Ectodermal cell (in vitro differentiated cells): ENCODE results near the gene BLVRB.
A peak's percentile ranks its signal among the peaks of the same experiment; 100 is the strongest.

Experiments
- H3K27ac ChIP-seq: 2 replicates; pipeline ENCODE4 v1.7.0; 2013; ENCODE audit warnings: mild to moderate bottlenecking, low read depth, low read length; ENCODE audit not compliant: insufficient read depth, poor library complexity, severe bottlenecking
- H3K27me3 ChIP-seq: 2 replicates; pipeline ENCODE4 v1.7.0; 2013; ENCODE audit warnings: mild to moderate bottlenecking, low read length; ENCODE audit not compliant: insufficient read depth, control insufficient read depth, poor library complexity, severe bottlenecking
- H3K36me3 ChIP-seq: one replicate; pipeline ENCODE4 v1.7.0; 2013; ENCODE audit warnings: low read length; ENCODE audit not compliant: control insufficient read depth, insufficient read depth
- H3K4me1 ChIP-seq: one replicate; pipeline ENCODE4 v1.7.0; 2013; ENCODE audit warnings: low read length; ENCODE audit not compliant: control insufficient read depth, insufficient read depth
- H3K4me3 ChIP-seq: 2 replicates; pipeline ENCODE4 v1.7.0; 2013; ENCODE audit warnings: low read depth, low read length, control low read depth; ENCODE audit not compliant: insufficient read depth
- H3K9me3 ChIP-seq: 2 replicates; pipeline ENCODE4 v1.7.0; 2013; ENCODE audit warnings: mild to moderate bottlenecking, low read length, moderate library complexity; ENCODE audit not compliant: control insufficient read depth
- WGBS, 2 experiments: methylation state at CpG; one replicate each; pipeline ENCODE4 v1.1.7; 2013; ENCODE audit warnings: missing lambda C conversion rate in 2 of 2; 5-methylcytosine and 5-hydroxymethylcytosine counted together

The BLVRB gene

DNA sequence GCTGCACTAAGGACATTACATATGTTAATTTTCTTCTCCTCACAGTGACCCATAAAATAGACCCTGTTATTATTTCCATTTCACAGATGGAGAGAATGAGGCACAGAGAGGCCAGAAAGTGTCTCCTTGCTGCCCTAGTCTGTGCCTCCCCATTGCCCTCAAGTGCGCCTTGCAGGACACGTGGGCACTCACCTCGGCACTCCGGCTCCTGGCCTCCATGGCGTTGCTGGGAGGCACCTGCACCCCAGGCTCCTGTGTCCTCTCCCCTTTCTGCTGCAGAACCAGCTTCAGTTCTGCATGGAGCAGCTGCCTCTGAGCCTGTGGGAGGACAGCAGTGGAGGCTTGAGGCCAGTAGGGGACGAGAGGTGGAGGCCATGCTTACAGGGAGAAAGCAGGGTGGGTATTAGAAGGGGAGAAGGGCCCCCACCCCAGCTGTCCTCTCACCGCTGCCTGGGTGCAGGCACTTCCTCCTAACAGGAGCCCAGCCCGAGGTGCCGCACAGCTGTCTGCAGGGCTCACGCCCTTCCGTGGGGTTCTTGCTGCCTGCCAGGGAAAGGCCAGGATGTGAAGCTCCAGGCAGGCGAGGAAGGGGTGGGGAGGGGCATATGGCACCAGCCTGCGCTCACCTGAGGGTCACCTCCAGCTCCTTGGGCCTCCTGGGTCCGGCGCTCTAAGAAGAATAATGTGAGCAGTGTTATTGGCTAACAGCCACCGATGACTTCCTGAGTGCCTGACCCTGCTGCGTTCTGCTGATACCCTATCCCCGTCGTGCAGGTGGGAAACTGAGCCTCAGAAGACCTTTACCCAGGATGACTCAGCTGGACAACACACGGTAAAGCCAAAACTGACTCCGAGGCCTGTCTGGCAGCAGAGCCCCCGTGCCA, 57.6 kb downstream of the BLVRB start:
- Histone ChIP-seq H3K36me3 (no peaks in the 10 kb centered on the region), H3K9me3 (no peaks in the 10 kb centered on the region), H3K4me3 (no peak overlapping the region), H3K4me1 (peaks cover 7% of the 10 kb centered on the region), H3K27ac (no peak overlapping the region), H3K27me3 (no peaks in the 10 kb centered on the region)
- WGBS, 2 experiments, result 89 to 91% methylated on average over 22 of the region's 22 CpGs

GRCh38 chr19:40403262-40403984, 62.1 kb downstream of the BLVRB start:
- WGBS, 2 experiments, result 1 to 2% methylated on average over 36 to 41 of the region's 41 CpGs
- no peaks in the 10 kb centered on the region for H3K36me3 ChIP-seq
- H3K9me3 ChIP-seq, result no peaks in the 10 kb centered on the region
- peak overlapping the region; percentile 57 for H3K4me3 ChIP-seq
- no peaks in the 10 kb centered on the region for H3K4me1 ChIP-seq
- H3K27ac ChIP-seq, result peak overlapping the region; percentile 72
- no peaks in the 10 kb centered on the region for H3K27me3 ChIP-seq

DNA sequence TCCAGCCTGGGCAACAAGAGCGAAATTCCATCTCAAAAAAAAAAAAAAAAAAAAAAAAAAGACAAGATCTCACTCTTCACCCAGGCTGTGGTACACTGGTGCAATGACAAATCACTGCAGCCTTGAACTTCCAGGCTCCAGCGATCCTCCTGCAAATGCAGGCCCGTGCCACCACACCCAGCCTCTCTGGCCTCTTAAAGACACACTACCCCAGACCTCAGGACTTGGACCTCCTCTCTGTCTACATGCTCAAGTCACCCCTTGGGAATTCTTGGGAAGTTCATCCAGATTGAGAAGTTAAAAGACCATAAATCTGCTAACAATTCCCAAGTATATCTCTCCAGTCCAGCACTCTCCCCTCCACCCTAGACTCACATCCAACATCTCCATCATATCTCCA, 65.0 kb downstream of the BLVRB start:
- H3K9me3 ChIP-seq, result no peaks in the 10 kb centered on the region
- no peak overlapping the region for H3K4me3 ChIP-seq
- no peak overlapping the region for H3K27ac ChIP-seq
- 92 to 99% methylated on average over 2 to 3 of the region's 3 CpGs for WGBS, 2 experiments
- H3K36me3 ChIP-seq, result no peaks in the 10 kb centered on the region
- no peaks in the 10 kb centered on the region for H3K4me1 ChIP-seq
- no peaks in the 10 kb centered on the region for H3K27me3 ChIP-seq

- no peaks in the 10 kb centered on the region for H3K9me3 ChIP-seq
- H3K4me3 ChIP-seq, result no peak overlapping the region
- no peaks in the 10 kb centered on the region for H3K36me3 ChIP-seq
- no peak overlapping the region for H3K27ac ChIP-seq
- WGBS, 2 experiments, result 88 to 91% methylated on average over 49 of the region's 49 CpGs
- no peaks in the 10 kb centered on the region for H3K4me1 ChIP-seq
- H3K27me3 ChIP-seq, result no peaks in the 10 kb centered on the region
Observed at GRCh38 chr19:40398417-40399131, 67.0 kb downstream of the BLVRB start.
